Stomach (tissue), 4 donors: Measurements from ENCODE around the gene ANKRD33.

ENCODE experiments used
- EP300 ChIP-seq: sonication (generic); formaldehyde crosslinking; IDR thresholded peaks from one replicate; pipeline ENCODE4 v1.6.1; 2017; ENCODE audit warnings: antibody characterized with exemption
- POLR2A ChIP-seq, 4 donors: fragments of 450-650 bp; IDR thresholded peaks; one replicate each; pipeline ENCODE4 v1.6.1; 2016; ENCODE audit warnings: antibody characterized with exemption in 4 of 4, control low read depth in 2 of 4, mild to moderate bottlenecking in 1 of 4, moderate library complexity in 1 of 4
- POLR2AphosphoS5 ChIP-seq, 3 donors: sonication (generic); formaldehyde crosslinking; IDR thresholded peaks; one replicate each; pipeline ENCODE4 v1.6.1; 2016; ENCODE audit warnings: antibody characterized with exemption in 3 of 3
- TF ChIP-seq, protein P1 (sequence below), 7 experiments: fragments of 450-650 bp in 4 of 7; fragments of 200-600 bp in 3 of 7; sonication (generic) in 3 of 7; IDR thresholded peaks; one replicate each; pipeline ENCODE4 v1.5.1; 2016 to 2019; ENCODE audit warnings: antibody characterized with exemption in 7 of 7, control low read depth in 2 of 7, mild to moderate bottlenecking in 1 of 7

DNA sequence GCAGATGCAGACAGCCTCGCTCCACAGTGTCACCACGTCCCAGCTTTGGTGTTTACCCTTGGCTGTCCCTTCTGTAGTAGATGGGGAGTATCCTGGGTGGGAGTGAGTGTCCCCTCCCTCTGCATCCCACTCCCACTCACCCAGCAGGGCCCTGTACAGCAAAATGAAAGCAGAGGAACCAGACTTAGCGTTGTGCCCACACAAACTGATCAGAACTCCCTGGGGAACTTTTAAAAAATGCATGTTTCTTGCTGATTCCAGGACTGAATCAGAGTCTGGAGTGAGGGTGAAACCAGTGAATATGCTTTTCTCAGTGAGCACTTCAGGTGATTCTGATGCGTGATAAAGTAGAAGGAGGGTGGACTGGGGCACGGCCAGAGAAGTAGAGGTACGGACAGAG is 22.3 kb downstream of the ANKRD33 start:
- TF ChIP-seq, protein P1, sequence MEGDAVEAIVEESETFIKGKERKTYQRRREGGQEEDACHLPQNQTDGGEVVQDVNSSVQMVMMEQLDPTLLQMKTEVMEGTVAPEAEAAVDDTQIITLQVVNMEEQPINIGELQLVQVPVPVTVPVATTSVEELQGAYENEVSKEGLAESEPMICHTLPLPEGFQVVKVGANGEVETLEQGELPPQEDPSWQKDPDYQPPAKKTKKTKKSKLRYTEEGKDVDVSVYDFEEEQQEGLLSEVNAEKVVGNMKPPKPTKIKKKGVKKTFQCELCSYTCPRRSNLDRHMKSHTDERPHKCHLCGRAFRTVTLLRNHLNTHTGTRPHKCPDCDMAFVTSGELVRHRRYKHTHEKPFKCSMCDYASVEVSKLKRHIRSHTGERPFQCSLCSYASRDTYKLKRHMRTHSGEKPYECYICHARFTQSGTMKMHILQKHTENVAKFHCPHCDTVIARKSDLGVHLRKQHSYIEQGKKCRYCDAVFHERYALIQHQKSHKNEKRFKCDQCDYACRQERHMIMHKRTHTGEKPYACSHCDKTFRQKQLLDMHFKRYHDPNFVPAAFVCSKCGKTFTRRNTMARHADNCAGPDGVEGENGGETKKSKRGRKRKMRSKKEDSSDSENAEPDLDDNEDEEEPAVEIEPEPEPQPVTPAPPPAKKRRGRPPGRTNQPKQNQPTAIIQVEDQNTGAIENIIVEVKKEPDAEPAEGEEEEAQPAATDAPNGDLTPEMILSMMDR (IDR thresholded peaks at IDR 0.05), result no peak
- no peak for TF ChIP-seq POLR2A (IDR thresholded peaks at IDR 0.05)
- no peak for TF ChIP-seq EP300
- no peak for TF ChIP-seq POLR2AphosphoS5 (IDR thresholded peaks at IDR 0.05)
